OCI-LY3 (cell line): ENCODE results near the gene PBRM1.

Source experiments
- CTCF ChIP-seq: fragments of 200-600, 300-600 bp; sonication (generic); IDR thresholded peaks from 2 replicates; pipeline ENCODE4 v1.5.1; 2014; ENCODE audit warnings: antibody characterized with exemption, low read length, low read depth
- EZH2phosphoT487 ChIP-seq: fragments of 200-600 bp; shearing (Covaris generic); IDR thresholded peaks from 2 replicates; pipeline ENCODE4 v1.6.1; 2018; ENCODE audit warnings: antibody characterized with exemption, mixed run types, low read depth

- TF ChIP-seq CTCF (no peak), EZH2phosphoT487 (no peak)
These were observed 153.7 kb downstream of the PBRM1 start for GRCh38 chr3:52531860-52532516.
